Activated T-cell treated with anti-CD3 and anti-CD28 coated beads, Interleukin-2, amount 50 U/mL, for 24 hours (primary cell): Measurements from ENCODE around the gene MAML1.
"Not testable (repeated sequence)": the region's sequence is repeated elsewhere in the genome, so short reads cannot be mapped to it uniquely, and the experiment has no call there.

ENCODE experiments used
- DNase-seq: peaks from one replicate; pipeline ENCODE4 v3.0.0-alpha.2; 2020
- H3K27ac Mint-ChIP-seq: 2 replicates; pipeline ENCODE4 v1.8.0; 2020; ENCODE audit warnings: mild to moderate bottlenecking, mixed read lengths
- H3K27me3 Mint-ChIP-seq: 2 replicates; pipeline ENCODE4 v1.8.0; 2020; ENCODE audit warnings: mixed read lengths
- H3K36me3 Mint-ChIP-seq: 2 replicates; pipeline ENCODE4 v1.8.0; 2020; ENCODE audit warnings: low read depth, mixed read lengths
- H3K4me1 Mint-ChIP-seq: 2 replicates; pipeline ENCODE4 v1.8.0; 2020; ENCODE audit warnings: low read depth, mixed read lengths
- H3K4me3 Mint-ChIP-seq: 2 replicates; pipeline ENCODE4 v1.8.0; 2020; ENCODE audit warnings: mild to moderate bottlenecking, moderate library complexity, mixed read lengths
- H3K9me3 Mint-ChIP-seq: 2 replicates; pipeline ENCODE4 v1.8.0; 2020; ENCODE audit warnings: mixed read lengths

Gene MAML1

DNA sequence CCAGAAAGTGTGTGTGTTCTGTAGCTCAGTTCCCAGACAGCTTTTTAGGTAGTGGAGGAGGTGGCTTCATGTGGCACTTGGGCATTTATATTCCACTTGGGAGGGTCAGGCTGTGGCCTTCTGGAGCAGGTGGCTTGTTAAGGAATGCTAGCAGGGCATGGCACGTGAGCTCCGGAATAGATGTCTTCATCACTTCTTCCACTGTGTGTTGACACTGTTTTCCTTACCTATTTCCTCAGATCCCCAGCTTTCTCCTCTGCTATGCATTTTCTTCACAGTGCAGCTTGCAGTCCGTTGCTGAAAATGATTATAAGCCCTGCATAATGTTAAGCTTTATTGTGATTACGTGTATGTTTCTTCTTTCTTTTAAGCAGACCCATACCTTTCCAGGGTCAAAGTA is 3.3 kb upstream of the MAML1 start:
- Mint-ChIP-seq H3K36me3 (peaks cover 87% of the 10 kb centered on the region), H3K27me3 (no peaks in the 10 kb centered on the region), H3K4me3 (no peak overlapping the region), H3K9me3 (no peaks in the 10 kb centered on the region), H3K27ac (peak overlapping the region; percentile 90), H3K4me1 (peaks cover 25% of the 10 kb centered on the region)
- no peak for DNase-seq

DNA sequence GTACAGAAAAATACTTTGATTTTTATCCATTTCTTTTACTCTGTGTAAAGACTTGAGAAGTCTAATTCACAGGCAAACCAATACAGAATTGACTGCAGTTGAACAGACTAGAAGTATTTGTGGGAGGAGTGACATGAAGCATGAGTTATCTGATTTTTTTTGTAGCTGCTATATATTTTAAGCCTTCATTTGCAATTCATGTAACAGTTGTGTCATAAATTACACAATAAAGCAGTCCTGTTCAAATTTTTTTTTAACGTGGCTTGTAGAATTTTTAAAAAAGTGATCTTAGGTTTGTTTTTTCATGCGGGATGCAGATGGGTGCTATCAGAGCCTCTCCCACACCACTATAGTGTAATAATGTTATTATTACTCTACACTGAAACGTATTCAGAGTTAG is 2.9 kb upstream of the MAML1 start:
- H3K27me3 Mint-ChIP-seq = no peaks in the 10 kb centered on the region
- peaks cover 87% of the 10 kb centered on the region for H3K36me3 Mint-ChIP-seq
- no peak overlapping the region for H3K4me3 Mint-ChIP-seq
- H3K9me3 Mint-ChIP-seq = no peaks in the 10 kb centered on the region
- no peak for DNase-seq
- peak overlapping the region; percentile 90 for H3K27ac Mint-ChIP-seq
- H3K4me1 Mint-ChIP-seq = peaks cover 29% of the 10 kb centered on the region

DNA sequence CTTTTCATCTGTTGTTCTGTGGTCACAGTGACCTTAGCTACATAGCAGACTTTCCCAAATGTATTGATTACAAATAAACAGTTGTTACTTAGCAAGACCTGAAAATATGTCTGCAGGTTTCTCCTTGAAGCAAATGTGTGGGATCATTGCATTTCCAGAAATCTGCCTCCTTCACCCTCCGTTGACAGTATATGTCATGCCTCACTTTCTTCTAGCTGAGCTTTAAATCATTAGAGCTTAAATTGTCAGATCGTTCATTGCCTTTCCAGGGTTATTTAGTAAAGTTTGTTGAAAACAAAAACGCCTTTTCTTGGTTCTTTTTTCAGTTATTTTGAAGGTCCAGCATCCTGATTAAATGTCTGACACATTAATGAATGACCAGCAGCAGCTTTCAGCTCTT is 2.3 kb upstream of the MAML1 start:
- Mint-ChIP-seq H3K9me3 (no peaks in the 10 kb centered on the region), H3K27ac (peak overlapping the region; percentile 90)

DNA sequence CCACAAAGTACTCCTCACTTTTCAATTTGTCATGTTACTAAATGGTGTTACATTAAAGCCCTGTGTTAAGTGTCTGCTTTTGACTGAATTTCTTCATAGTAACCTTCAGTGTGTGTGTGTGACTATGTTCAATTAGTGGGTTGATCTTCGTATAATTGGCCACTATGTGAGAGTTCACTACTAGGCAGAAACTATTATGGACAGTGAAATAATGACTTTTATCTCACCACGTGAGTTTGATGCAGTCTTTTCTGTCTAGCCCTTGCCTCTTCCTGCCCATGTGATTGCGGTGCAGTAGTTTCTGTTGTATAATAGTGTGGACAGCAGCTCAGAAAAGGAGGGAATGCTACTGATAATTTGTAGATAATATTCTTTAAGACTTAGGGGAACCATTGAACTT is 1.8 kb upstream of the MAML1 start:
- H3K4me3 Mint-ChIP-seq = no peak overlapping the region

More for the DNA sequence above, 2.3 kb upstream of the MAML1 start:
- H3K4me3 Mint-ChIP-seq = no peak overlapping the region
- peaks cover 82% of the 10 kb centered on the region for H3K36me3 Mint-ChIP-seq
- DNase-seq = no peak
- H3K4me1 Mint-ChIP-seq = peaks cover 33% of the 10 kb centered on the region
- H3K27me3 Mint-ChIP-seq = no peaks in the 10 kb centered on the region

DNA sequence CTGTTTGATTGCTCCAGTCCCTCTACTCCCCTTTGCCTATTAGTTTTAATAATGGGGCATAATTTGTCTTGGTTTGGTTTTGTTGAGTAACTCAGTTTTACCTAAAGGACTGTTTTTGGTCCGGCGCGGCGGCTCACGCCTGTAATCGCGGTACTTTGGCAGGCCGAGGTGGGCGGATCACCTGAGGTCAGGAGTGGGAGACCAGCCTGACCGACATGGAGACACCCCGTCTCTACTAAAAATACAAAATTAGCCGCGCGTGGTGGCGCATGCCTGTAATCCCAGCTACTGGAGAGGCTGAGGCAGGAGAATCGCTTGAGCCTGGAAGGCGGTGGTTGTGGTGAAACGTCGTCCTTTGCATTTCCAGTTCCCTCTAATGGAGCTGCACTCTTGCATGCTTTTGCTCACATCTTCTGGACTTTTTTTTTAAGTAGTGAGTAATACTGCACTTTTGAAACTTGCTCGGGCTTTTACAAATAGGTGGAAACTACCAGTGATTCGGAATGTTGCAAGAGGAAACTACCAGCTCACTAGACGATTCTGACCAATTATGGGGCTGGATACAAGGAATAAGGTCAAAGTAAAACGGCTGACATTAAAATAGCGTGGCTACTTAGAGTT is 721 bp upstream of the MAML1 start:
- DNase-seq = peak; percentile 54
- peaks cover 75% of the 10 kb centered on the region for H3K36me3 Mint-ChIP-seq
- H3K9me3 Mint-ChIP-seq = no peaks in the 10 kb centered on the region
- peaks cover 45% of the 10 kb centered on the region for H3K4me1 Mint-ChIP-seq
- peak overlapping the region; percentile 92 for H3K27ac Mint-ChIP-seq
- peak overlapping the region; percentile 76 for H3K4me3 Mint-ChIP-seq
- no peaks in the 10 kb centered on the region for H3K27me3 Mint-ChIP-seq

More for the DNA sequence above, 1.8 kb upstream of the MAML1 start:
- H3K9me3 Mint-ChIP-seq = no peaks in the 10 kb centered on the region
- H3K4me1 Mint-ChIP-seq = peaks cover 35% of the 10 kb centered on the region
- DNase-seq = no peak
- H3K27ac Mint-ChIP-seq = peak overlapping the region; percentile 90
- H3K27me3 Mint-ChIP-seq = no peaks in the 10 kb centered on the region
- peaks cover 79% of the 10 kb centered on the region for H3K36me3 Mint-ChIP-seq

DNA sequence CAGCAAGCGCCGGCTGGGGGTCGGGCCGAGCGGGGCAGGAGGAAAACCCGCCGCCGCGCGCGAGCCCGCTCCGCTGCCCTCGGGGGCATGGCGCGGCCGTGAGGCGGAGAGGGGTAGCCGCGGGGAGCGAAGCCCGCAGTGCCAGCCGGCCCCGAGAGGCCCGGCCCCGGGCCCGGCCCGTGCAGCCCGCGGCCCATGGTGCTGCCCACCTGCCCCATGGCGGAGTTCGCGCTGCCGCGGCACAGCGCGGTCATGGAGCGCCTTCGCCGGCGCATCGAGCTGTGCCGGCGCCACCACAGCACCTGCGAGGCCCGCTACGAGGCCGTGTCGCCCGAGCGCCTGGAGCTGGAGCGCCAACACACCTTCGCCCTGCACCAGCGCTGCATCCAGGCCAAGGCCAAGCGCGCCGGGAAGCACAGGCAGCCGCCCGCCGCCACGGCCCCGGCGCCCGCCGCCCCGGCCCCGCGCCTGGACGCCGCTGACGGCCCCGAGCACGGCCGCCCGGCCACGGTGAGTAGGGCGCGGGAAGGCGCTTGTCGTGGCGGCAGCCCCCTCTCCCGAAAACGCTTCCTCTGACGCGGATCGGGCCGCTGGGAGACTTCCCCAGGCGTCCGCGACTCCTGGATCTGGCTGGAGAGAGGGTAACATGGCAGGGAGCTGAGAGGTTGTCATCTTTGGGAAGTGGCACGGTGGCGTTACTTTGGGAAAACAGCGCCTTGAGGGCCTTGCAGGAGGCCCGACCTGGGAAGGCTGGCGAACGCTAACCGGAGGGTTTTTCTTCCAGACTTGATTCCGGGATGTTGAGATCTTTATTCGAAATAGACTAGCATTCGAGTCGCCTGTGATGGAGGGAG is 523 bp downstream of the MAML1 start:
- no peaks in the 10 kb centered on the region for H3K27me3 Mint-ChIP-seq
- peaks cover 57% of the 10 kb centered on the region for H3K4me1 Mint-ChIP-seq
- H3K27ac Mint-ChIP-seq = peak overlapping the region; percentile 94
- DNase-seq = no peak
- peak overlapping the region; percentile 92 for H3K4me3 Mint-ChIP-seq
- no peaks in the 10 kb centered on the region for H3K9me3 Mint-ChIP-seq
- H3K36me3 Mint-ChIP-seq = peaks cover 75% of the 10 kb centered on the region

DNA sequence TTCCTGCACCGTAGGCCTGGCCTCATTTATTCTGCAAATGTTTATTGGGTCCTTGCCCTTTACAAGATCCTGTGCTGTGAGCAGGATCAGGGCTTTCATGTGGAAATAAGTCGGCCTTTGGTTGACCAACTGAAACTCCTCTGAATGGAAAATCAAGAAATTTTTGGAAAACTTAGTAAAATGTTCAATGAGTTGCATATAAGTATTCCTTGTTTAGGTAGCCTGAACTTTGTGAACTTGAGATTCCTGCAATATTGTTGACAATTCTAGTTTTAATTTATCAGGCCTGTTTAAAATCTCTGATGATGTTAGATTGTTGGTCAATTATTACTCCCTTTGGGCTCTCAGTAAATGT is 1.1 kb downstream of the MAML1 start:
- no peaks in the 10 kb centered on the region for H3K27me3 Mint-ChIP-seq

DNA sequence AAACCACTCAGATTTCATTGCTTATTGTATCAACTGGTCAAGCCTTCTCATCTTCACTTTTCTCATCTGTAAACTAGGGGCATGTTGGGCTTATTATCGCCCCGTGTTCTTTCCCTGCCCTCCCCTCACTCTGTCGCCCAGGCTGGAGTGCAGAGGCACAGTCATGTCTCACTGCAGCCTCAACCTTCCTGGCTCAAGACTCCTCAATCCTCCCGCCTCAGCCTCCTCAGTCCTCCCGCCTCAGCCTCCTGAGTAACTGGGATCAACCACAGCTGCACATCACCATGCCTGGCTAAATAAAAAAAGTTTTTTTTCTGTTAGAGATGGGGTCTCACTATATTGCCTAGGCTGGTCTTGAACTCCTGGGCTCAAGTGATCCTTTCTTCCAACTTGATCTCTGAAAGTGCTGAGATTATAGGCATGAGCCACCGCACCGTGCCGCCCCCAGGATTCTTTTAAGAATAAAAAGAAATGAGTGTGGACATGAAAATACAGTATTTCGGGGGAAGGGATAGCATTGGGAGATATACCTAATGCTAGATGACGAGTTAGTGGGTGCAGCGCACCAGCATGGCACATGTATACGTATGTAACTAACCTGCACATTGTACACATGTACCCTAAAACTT is 2.0 kb downstream of the MAML1 start:
- Mint-ChIP-seq H3K4me1 (peaks cover 68% of the 10 kb centered on the region), H3K27me3 (no peaks in the 10 kb centered on the region), H3K4me3 (peak overlapping the region; percentile 92), H3K36me3 (peaks cover 72% of the 10 kb centered on the region), H3K9me3 (no peaks in the 10 kb centered on the region), H3K27ac (peak overlapping the region; percentile 94)
- no peak for DNase-seq

More for the DNA sequence above, 1.1 kb downstream of the MAML1 start:
- H3K9me3 Mint-ChIP-seq = no peaks in the 10 kb centered on the region
- H3K36me3 Mint-ChIP-seq = peaks cover 75% of the 10 kb centered on the region
- no peak for DNase-seq
- H3K4me1 Mint-ChIP-seq = peaks cover 63% of the 10 kb centered on the region
- H3K27ac Mint-ChIP-seq = peak overlapping the region; percentile 94
- peak overlapping the region; percentile 92 for H3K4me3 Mint-ChIP-seq

DNA sequence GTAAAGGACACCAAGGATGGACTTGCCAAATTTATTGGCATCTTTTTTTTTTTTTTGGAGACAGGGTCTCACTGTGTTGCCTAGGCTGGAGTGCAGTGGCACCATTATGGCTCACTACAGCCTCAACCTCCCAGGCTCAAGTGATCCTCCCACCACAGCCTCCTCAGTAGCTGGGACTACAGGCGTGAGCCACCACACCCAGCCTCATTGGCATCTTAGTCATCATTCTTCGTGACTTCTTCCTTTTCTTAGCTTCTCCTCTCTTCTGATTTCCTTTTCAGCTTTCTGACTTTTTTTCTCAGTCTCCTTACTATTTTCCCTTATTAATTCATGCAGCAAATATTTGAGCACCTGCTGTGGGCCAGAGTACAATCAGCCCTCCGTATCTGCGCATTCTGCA is 6.1 kb downstream of the MAML1 start:
- Mint-ChIP-seq H3K9me3 (no peaks in the 10 kb centered on the region), H3K27me3 (no peaks in the 10 kb centered on the region), H3K27ac (peak overlapping the region; percentile 61), H3K4me3 (no peak overlapping the region), H3K36me3 (peaks cover 62% of the 10 kb centered on the region), H3K4me1 (peaks cover 63% of the 10 kb centered on the region)
- DNase-seq = no peak

DNA sequence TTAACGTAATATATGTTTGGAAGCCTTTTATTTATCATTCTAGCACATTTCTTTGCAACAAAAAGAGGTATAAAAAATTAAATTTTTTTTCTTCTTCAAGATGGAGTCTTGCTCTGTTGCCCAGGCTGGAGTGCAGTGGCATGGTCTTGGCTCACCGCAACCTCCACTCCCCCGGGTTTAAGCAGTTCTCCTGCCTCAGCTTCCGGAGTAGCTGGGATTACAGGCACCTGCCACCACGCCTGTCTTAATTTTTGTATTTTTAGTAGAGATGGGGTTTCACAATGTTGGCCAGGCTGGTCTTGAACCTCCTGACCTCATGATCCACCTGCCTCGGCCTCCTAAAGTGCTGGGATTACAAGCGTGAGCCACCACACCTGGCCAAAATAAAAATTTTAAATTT is 11.5 kb downstream of the MAML1 start:
- DNase-seq, H3K9me3 Mint-ChIP-seq, H3K4me3 Mint-ChIP-seq, H3K27ac Mint-ChIP-seq, H3K27me3 Mint-ChIP-seq: not testable (repeated sequence)
- Mint-ChIP-seq H3K4me1 (peaks cover 34% of the 10 kb centered on the region), H3K36me3 (peaks cover 41% of the 10 kb centered on the region)

DNA sequence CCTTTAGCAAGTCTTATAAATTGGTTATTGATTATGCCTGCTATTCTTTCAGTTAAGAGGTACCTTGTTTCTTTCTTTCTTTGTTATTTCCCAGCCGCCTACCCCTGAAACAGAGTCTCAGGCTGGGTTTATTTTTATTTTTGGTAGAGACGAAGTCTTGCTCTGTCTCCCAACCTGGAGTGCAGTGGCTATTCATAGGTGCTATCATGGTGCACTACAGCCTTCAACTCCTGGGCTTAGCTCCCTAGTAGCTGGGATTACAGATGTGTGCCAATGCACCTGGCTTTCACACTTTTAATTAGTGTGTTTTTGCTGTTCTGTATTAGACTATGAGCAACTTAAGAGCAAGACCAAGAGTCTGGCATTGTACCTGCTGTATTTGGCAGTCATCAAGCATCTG is 14.2 kb downstream of the MAML1 start:
- Mint-ChIP-seq H3K4me3 (no peak overlapping the region), H3K27me3 (no peaks in the 10 kb centered on the region), H3K9me3 (no peaks in the 10 kb centered on the region), H3K27ac (no peak overlapping the region), H3K36me3 (peaks cover 39% of the 10 kb centered on the region), H3K4me1 (peaks cover 30% of the 10 kb centered on the region)
- DNase-seq = no peak

DNA sequence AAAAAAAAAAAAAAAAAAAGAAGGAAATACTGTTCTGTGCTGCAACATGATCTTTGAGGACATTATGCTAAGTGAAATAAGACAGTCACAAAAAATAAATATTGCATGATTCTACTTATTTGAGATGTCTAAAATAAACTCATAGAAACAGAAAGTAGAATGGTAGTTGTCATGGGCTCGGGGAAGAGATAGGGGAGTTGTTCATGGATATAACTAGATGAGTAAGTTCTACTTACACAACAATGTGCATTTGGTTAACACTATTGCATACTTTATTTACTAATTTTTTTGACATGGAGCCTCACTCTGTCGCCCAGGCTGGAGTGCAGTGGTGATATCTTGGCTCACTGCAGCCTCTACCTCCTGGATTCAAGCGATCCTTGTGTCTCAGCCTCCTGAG is 15.2 kb downstream of the MAML1 start:
- H3K4me1 Mint-ChIP-seq = peaks cover 30% of the 10 kb centered on the region
- H3K4me3 Mint-ChIP-seq = no peak overlapping the region
- DNase-seq = no peak
- no peak overlapping the region for H3K27ac Mint-ChIP-seq
- H3K27me3 Mint-ChIP-seq = no peaks in the 10 kb centered on the region
- peaks cover 37% of the 10 kb centered on the region for H3K36me3 Mint-ChIP-seq
- no peaks in the 10 kb centered on the region for H3K9me3 Mint-ChIP-seq

DNA sequence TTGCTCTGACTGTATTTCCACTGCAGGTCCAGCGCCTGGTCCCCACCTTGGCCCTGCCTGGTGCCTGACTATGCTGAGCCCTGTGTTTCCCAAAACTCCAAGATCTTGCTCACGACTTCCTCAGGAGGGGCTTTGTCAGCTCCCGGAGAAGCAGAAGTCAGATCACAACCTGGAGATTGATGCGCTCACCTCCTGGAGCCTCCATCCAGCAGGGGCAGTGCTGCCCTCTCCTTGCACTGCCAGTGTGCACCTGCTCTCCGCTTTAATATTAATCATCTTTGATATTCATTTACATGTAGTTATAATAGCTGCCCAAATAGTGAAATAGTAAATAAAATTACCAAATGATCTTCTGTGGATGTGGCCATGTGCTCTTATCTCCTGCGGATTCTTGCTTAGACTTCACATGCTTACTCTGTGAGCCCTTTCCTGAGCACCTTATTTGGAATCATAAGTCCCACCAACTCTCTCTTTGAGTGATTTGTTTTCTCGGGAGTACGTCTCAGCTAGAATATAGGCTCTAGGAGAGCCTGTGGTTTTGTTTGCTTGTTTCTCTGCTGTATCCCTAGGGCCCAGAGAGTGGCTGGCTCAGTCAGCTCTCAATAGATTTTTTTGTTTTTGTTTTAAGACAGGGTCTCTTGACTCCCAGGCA is 17.4 kb downstream of the MAML1 start:
- DNase-seq = peak; percentile 22
- no peaks in the 10 kb centered on the region for H3K9me3 Mint-ChIP-seq
- H3K4me1 Mint-ChIP-seq = peaks cover 47% of the 10 kb centered on the region
- H3K27ac Mint-ChIP-seq = peak overlapping the region; percentile 77
- no peaks in the 10 kb centered on the region for H3K27me3 Mint-ChIP-seq
- no peak overlapping the region for H3K4me3 Mint-ChIP-seq
- peaks cover 39% of the 10 kb centered on the region for H3K36me3 Mint-ChIP-seq

DNA sequence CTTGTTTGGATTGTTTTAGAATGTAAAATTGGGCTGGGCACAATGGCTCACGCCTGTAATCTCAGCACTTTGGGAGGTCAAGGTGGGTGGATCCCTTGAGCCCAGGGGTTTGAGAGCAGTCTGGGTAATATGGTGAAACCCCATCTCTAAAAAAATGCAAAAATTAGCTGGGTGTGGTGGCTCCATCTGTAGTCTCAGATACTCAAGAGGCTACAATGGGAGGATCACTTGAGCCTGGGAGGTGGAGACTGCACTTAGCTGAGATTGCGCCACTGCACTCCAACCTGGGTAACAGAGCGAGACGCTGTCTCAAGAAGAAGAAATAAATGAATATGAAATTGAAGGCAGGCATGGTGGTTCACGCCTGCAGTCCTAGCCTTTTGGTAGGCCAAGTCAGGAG is 21.3 kb downstream of the MAML1 start:
- peaks cover 24% of the 10 kb centered on the region for H3K36me3 Mint-ChIP-seq
- H3K9me3 Mint-ChIP-seq = no peaks in the 10 kb centered on the region
- peaks cover 52% of the 10 kb centered on the region for H3K4me1 Mint-ChIP-seq
- no peaks in the 10 kb centered on the region for H3K27me3 Mint-ChIP-seq
- DNase-seq = no peak
- H3K4me3 Mint-ChIP-seq = no peak overlapping the region
- peak overlapping the region; percentile 52 for H3K27ac Mint-ChIP-seq
